ENCODE data around the gene NEDD4L.
A peak's percentile ranks its signal among the peaks of the same experiment; 100 is the strongest.

Gene NEDD4L

DNA sequence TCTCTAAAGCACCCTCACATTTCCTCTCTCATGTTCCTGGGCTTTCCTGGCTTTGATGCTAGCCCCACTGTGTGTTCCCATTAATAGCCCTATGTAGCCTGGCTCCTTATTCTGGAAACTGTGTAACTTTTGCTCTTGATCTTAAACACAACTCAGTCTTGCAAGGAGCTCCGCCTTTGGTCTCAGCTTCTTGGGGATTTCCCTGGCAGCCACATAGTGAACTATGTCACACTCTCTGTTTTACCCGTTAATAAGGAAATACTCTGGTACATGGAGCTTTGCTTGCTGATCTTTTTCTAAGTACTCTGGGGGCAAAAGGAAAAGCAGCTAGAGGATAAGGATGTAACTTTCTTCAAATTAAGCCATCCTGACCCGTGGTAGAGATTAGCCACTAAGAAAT, 259.3 kb downstream of the NEDD4L start:
- no peak for DNase-seq

DNA sequence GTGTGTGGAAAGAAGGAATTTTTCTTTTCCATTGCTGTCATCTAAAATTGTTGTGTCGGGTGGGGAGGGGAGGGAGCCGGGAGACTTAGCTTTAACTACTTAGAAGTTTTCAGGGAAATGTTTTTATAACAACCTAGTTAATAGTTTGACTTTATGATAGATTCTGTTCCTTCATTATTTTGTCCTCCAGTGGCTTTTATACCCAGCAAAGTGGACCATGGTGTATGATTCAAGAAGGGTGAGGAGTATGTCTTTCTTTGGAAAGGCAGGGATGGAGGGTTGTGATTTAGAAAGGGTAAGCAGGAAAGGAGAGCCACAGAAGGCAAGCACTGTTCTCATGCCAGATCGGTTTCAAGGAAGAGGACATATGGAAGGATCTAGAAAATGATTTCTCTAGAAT, 261.8 kb downstream of the NEDD4L start:
- no peak for DNase-seq

DNA sequence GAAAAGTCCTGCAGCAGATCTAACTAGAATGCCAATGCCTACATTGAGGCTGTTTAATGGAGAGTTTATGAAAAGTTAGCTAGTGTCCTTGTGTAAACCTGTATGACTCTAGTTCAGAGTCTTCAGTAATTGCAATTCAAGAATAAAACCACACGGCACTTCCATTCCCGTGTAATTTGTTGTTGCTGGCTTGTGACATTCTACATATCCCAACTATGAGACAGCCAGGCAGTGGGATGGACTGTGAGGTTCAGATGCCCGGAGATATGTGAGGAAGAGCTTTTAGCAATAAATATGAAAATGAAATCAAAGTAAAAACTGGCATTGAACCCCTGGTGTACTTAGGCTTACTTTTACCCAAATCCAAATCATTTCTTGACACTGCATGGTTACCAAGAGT, 263.4 kb downstream of the NEDD4L start:
- DNase-seq: no peak

DNA sequence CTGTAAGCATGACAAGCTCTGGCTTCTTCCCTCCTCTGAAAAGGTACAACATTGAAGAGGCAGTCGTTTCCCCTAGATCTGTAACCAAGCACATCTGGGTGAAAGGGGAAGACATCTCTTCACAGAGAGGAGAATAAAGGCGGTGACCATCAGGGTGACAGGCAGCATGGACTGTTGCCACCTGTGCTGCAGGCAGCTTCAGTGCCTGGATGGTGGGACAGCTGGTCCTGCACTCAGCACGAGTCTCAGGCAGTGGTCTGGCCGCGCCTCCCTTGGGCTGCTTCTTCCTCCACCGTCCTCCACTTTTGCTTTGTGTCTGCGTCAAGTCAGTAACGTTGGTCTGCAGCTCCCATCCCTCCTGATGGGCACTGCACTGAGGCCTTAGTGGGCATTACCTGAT, 264.4 kb downstream of the NEDD4L start:
- no peak for DNase-seq

DNA sequence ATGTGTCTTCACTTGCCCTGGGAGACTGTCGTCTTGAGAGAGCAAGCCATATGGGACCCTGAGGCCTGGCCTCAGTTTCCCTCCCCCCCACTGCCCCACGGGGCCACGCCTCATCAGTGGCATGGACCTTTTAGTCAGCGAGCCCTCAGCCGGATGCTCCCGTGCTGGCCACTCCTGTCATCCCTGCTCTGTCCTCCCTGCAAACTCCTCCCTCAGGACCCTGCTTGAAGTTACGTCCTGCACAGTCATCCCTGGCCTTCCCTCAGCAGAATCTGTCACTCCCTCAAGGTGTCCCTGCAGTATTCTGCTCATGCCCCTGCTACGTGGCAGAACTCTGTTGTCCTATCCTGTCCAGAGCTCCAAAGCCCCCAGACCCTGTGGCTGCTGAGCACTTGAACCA, 265.1 kb downstream of the NEDD4L start:
- DNase-seq: no peak

DNA sequence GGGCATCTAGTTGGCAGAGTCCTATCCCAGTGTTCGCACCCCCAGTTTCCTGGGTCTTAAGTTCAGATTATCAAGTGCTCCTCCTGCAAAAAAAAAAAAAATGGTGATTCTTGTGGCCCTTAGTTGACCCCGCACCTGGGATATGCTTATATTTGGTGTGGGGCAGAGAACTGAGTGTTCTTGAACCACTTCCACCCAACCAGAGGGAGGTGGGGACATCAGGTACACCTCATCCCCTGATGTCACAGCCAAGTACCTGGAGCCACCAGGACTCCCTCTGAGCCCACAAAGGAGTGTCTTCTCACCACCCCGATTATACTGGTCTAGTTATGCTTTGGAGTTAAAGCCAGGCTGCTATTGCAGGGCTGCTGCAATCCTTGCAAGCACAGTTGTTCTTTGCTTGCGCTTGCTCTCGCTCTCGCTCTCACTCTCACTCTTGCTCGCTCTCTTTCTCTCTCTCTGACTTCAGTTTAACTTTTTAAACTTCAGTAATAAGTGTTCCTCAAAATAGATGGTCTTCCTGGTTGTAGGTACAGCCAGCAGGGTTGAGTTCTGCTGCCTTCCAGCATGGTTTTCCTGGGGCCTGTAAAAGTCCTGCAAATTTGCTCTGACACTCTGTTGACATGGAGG, 265.7 kb downstream of the NEDD4L start:
- no peak for DNase-seq

DNA sequence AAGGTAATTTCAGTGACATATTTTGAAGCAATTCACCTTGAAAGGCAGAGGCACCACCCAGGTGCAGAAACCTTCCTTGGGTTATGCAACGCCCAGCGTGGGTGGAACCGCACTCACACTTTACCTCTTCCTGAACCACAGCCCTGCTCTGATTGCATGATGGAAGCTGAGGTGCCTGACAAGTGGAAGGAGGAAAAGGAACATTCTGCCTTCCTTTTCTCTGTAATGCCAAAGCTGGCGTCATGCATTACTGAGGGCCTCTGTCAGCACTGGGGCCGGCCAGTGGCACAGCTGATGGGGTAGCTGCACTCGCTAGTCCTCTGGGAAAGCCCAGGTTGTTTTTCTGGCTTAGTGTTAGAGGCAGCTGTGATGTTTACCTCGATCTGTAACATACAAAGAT, 266.5 kb downstream of the NEDD4L start:
- DNase-seq: peak; percentile 46

DNA sequence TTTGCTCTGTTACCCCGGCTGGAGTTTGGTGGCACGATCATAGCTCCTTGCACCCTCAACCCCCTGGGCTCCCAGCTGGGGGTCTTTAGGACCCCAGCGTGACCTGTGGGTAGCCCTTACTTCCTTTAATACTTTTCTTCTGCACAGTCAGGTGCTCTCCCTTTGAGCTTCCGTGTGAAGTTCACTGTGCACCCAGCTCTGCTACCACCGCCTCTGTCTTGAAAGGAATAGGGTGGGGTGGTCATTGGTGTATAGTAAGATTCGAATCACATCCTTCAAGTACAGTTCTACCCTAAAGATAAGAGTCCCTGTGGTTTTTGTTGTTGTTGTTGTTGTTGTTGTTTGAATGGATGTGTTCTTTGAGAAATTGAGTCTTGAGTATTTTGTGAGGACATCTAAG, 267.4 kb downstream of the NEDD4L start:
- no peak for DNase-seq

DNA sequence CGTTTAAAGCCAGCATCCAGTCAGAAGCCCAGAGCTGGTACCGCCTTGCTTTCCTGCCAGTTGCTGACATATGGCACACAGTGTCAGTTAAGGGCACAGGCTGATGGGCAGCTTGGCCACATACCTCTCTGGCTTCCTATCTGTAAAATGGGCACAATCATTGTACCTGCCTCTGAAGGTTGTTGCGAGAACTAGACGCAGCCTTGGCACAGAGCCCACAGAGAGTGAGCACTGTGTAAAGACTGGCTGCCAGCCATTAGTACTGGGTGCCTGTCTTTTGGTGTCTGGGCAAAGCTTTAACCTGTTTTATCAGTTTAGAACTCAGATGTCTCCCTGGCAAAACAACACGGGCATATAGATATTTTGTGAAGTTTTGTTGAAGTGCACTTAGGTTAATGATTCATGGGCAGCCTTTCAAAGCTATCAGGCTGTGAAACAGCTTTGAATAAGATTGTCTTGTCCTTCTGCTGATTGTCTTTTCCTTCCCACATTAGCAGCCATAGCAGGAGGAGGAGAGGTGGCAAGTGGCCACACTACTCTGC, 269.5 kb downstream of the NEDD4L start:
- DNase-seq: no peak

DNA sequence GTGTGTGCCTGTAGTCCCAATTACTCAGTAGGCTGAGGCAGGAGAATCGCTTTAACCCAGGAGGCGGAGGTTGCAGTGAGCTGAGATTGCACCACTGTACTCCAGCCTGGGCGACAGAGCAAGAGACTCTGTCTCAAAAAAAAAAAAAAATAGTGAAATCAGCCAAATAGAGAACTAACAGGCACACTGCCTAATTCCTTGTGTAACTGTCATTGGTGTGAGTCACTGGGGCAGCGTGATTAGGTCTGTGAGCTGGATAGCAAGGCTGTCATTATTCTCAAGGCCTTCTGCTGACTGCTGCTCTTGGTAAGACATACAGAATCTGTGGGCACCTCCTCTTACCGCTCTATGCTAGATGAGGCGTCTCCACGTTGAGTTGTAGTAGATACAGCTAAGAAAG, 270.3 kb downstream of the NEDD4L start:
- peak; percentile 74 for DNase-seq

DNA sequence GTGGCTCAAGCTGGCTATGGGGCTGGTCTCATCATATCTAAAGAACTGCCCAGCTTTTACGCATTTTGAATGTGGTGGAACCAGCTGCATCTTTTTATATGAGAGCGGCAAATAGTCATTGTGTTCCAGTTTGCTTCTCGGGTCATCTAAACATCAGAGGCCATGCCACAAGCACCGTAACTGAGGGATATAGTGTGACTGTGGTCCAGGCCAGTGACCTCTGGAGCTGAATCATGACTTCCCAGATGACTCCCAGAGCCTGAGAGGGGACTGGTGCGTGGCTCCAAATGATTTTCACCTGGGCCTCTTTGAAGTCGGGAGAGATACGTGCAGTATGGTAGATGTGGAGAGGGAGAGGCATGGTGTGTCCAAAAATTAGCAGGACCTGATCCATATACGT, 271.0 kb downstream of the NEDD4L start:
- no peak for DNase-seq

DNA sequence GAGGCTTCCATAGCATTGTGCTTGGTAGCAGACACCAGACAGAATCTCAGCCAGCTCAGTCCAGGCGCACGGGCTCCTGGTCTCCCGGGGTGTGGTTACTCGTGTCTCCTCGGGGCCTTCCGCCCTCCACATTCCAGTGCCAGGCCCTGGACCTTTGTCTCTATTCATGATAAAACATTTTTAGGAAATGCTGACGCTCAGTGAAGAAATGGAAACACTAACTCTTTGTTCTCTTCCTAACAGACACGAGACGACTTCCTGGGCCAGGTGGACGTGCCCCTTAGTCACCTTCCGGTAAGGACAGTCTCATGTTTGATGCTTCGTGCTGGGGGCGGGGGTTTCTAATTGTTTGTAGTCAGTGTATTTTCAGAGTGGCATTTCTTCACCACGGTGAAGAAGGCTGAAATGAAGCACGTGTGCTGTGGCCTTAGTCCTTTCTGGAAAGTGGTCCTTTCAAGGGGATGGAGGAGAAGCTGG, 271.8 kb downstream of the NEDD4L start:
- no peak for DNase-seq

DNA sequence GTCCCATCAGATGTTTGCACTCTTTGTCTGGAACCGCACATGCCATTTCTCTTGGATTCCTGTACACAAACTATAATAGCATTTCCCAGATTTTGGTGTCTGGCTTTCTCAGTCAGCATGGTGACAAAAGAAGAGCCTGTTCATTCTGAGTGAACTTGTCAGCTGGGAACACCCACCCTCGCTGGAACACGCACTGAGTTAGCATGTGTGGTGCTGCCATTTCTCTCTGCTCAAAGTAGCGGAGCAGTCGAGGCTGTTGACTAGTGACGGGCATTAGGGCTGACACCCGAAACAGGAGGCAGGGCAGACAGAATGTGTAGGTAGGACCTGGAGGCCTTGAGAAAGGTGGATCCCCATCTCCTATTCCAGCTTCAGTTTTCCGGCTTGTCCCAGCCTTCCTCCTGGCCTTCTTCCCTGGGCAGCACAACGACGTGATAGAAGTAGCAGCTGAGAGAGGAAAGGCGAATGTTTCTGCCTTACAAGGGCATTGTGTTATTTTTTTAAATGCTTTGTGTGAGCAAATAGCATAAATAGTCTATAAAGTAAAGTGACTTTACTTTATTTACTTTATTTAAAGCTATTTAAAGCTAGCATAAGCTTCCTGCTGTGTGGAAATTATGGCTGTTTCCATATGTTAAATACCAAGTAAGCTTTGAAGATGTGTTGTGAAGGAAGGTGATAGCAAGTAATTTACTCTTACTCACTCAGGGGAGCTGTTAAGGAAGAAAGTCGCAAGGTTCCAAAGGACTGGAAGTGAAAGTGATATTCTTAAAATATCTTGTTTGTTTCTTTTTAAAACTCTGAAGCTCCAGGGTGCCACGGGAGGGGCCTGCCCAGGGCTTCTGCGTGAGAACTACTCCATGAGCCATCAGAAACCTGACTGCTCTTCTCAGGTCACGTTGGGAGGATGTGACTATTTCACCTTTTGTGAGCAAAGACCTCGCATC, 272.6 kb downstream of the NEDD4L start:
- DNase-seq: no peak

DNA sequence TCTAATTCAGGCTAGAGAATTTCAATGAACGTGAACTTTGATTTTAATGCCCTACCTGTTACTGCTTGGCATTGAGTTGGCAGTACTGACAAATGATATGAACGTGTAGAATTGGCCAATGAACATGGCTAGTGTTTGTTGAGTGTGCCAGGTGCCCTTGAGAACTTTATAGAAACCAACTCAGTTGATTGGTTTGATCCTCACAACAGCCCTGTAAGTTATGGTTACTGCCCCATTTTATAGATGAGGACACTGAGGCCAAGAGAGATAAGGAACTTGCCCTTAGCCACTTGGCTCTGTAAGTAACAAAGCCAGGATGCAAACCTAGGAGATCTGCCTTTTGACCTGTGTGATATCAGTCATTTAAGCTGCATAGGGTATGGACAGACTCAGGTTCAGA, 275.7 kb downstream of the NEDD4L start:
- DNase-seq: no peak

DNA sequence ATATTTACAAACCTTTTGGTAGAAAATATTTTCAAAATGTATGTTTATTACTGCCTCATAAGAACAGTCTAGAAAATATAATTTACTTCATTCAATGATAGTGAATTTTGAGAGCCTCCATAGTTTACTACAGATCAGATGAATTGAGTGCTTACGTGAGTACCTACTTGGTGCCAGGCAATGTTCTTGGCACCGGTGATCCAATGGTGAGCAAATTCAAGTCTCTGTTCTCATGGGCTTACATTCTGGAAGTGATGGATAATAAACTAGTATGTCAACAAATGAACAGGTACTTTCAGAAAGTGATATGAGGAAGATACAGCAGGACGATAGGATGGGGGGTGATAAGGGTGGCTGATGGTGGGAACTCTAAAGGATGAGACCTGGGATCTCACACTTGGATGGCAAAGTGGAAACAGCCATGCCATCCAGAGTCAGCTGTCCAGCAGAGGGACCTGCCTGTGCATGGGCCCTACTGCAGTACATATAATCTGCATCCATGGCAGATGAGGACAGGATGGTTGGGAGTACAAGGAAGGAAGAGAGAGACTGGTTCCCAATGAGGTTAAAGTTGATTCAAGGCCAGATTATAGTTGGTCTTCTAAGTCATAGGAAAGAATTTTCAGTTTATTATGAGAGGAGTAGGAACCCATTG, 277.0 kb downstream of the NEDD4L start:
- DNase-seq: no peak

DNA sequence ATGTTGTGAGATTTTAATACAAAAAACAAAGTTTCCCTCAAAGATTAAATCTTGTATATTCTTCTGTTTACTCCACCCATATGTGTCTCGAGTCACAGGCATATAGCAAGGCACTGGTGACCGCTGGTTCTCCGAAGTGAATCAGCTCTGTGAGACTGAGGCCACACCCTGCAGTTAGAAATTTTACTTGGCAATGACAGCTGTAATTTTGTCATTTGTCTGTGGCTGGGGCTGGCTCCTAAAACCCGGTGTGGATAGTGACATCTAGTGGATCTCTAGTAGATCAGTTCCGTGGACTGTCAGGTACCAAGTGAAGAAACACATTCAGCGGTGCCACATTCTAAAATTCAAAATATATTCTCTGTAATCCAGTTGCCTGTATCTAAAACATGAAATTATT, 278.0 kb downstream of the NEDD4L start:
- DNase-seq: peak; percentile 75

DNA sequence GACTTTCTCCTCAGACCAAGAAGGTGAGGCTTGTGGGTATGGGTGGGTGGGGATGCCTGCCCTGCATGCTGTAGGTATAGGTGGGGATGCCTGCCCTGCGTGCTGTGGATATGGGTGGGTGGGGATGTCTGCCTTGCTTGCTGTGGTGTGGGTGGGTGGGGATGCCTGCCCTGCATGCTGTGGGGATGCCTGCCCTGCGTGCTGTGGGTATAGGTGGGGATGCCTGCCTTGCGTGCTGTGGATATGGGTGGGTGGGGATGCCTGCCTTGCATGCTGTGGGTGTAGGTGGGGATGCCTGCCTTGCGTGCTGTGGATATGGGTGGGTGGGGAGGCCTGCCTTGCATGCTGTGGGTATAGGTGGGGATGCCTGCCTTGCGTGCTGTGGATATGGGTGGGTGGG, 278.4 kb downstream of the NEDD4L start:
- DNase-seq: no peak

DNA sequence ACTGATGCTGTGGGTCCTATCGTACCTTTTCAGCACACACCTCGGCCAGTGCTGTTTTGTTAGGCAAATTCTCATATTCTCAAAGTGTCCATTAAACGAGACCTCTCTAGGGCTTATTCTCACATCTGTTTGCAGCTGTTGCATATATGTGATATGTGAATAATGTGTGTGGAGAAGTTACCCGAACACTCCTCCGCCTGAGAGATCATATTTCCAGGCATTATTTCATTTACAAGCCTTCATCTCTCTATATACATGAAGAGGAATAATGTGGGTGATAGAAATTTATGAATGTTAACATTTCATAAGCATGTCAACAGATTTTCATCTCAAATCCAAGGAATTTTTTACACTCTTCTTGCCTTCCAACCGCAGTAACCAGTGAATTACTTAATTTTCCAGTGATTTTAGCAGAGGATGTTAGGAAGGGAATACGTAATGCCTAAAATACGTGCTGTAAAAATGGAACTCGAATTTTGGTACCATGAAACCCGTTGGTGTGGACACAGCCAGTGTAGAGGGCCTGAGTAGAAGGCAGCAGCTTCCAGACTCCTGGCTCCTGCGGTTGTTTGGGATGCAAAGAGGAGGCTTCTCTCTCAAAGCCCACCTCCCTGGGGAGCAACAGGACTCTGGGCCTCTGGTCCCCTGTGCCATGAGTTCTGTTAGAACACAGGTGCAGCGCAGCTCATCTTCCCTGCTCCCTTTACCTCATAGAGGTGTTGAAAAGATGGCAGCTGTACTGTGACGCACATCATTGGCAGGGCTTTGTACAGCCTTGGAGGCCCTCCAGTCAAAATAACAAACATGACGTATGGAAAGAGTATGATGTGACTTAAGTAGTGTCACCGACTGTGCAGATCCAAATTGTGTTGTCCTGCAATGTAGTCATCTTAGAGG, 280.1 kb downstream of the NEDD4L start:
- no peak for DNase-seq

DNA sequence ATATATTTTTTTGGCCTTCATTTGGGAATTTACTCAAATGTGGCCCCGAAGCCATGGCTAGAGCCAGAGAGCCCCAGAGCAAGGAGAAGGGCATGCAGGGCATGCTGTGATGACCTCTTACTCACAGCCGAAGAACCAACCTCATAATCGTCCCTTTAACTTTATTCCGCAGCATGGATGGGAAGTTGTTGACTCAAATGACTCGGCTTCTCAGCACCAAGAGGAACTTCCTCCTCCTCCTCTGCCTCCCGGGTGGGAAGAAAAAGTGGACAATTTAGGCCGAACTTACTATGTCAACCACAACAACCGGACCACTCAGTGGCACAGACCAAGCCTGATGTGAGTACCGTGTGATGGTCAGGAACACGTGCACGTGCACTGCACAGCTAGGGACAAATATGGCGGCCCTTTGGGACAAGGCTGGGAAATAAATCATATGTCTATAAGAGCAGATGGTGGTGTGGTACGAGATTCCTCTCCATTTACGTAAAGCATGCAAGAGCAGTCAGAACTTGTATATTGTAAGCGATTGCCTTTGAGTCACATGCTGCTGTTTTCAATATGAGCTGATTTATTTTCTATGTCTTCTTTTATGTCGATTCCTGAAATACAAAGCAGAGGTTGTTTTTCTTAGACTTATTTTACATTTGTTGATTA, 280.9 kb downstream of the NEDD4L start:
- no peak for DNase-seq

DNA sequence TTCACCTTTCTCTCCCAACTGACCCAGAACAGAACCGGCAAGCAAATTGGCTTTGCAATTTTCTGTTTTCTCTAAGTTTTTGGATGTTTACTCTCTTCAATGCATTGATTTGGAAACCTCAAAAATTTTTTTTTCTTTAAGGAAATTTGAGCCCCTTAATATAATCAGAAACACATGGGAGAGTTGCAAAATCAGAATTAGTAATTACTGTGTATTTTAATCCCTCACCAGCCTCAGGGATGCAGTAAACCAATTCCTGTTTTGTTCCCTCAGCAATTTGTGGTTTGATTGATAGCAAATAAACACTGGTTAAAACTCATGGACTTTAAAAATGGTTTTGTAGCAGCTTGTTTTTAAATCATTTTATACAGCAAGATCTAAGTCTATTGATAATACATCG, 281.5 kb downstream of the NEDD4L start:
- no peak for DNase-seq

DNA sequence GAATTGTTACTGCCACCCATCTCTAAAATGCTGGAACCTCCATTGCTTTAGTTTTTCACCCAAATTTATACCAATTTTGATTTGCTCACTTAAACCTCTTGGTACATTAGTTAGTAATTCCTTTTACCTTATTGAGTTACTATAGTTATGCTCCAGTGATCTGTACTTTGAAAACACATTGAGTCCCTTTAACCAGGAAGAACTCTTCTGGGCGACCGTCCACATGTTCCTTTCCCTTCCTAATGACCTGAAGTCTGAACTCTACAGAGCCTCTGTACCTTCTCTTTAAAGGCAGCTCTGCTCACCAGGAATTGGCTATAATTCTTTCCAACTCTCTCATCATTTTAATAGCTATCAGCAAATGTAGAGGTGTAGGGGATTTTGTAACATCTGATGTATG, 290.0 kb downstream of the NEDD4L start:
- no peak for DNase-seq

DNA sequence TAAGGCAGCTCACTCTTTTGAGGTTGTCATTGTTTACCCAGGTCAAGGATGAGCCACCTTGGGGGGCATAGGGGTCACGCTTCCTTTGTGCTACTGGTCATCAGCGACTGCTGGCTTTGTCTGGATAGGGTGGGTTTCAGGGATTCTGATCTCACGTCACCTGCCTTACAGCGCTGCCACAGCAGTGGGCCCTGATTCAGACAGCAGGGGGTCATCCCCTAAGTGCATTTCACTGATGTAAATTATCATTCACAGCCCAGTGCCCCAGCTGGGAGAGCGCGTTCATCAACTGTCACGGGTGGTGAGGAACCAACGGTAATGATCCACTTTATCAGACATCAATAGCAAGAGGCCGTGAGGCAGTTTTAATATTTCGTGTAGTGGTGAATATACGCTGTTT, 291.2 kb downstream of the NEDD4L start:
- no peak for DNase-seq

Measured in CD4-positive, alpha-beta T cell treated with Interleukin-15 for 1 hour (primary cell).